ENCODE results near the gene GPR158.

DNA sequence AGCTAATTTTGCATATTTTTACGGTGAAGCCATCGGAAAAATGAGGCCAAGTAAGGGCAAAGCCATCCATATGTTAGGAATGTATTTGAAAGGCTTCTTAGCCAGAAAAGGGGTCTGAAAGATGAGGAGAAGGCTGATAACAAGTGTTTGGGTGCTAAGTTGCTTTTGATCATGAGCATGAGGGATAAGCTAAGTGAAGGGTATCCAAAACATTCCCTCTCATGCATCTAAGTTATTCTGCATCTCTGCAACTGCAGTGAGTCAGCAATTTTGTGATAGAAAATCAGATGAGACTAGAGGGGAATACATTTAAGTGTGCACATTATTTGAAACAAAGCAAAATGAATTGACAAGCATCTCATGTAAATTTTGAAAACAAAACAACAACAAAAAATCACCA, 282.8 kb downstream of the GPR158 start:
- TF ChIP-seq POLR2A (IDR thresholded peaks at IDR 0.05) (no peak), CTCF (IDR thresholded peaks at IDR 0.05) (no peak), EP300 (IDR thresholded peaks at IDR 0.05) (no peak), POLR2AphosphoS5 (IDR thresholded peaks at IDR 0.05) (no peak)
